BE2C (cell line): ENCODE measurements around the gene RPL27.
A peak's percentile ranks its signal among the peaks of the same experiment; 100 is the strongest.

Source experiments
- DNase-seq: peaks from one replicate; pipeline ENCODE4 v3.0.0-alpha.2; 2020
- H3K27me3 ChIP-seq: fragments of 250-450 bp; sonication (Bioruptor Pico); 2 replicates; pipeline ENCODE4 v1.5.1; 2020; ENCODE audit warnings: mild to moderate bottlenecking
- H3K36me3 ChIP-seq: fragments of 250-450 bp; sonication (Bioruptor Pico); 2 replicates; pipeline ENCODE4 v1.5.1; 2020; ENCODE audit warnings: mild to moderate bottlenecking
- H3K4me1 ChIP-seq: fragments of 250-450 bp; sonication (Bioruptor Pico); 2 replicates; pipeline ENCODE4 v1.5.1; 2020
- H3K4me3 ChIP-seq: 2 replicates; pipeline ENCODE4 v1.5.1; 2011; ENCODE audit warnings: low read depth, low read length
- H3K9me3 ChIP-seq: fragments of 250-450 bp; sonication (Bioruptor Pico); 2 replicates; pipeline ENCODE4 v1.5.1; 2020
- CTCF ChIP-seq: IDR thresholded peaks from 2 replicates; pipeline ENCODE4 v1.5.1; 2012; ENCODE audit warnings: mild to moderate bottlenecking, low read depth, low read length

RPL27 gene

DNA sequence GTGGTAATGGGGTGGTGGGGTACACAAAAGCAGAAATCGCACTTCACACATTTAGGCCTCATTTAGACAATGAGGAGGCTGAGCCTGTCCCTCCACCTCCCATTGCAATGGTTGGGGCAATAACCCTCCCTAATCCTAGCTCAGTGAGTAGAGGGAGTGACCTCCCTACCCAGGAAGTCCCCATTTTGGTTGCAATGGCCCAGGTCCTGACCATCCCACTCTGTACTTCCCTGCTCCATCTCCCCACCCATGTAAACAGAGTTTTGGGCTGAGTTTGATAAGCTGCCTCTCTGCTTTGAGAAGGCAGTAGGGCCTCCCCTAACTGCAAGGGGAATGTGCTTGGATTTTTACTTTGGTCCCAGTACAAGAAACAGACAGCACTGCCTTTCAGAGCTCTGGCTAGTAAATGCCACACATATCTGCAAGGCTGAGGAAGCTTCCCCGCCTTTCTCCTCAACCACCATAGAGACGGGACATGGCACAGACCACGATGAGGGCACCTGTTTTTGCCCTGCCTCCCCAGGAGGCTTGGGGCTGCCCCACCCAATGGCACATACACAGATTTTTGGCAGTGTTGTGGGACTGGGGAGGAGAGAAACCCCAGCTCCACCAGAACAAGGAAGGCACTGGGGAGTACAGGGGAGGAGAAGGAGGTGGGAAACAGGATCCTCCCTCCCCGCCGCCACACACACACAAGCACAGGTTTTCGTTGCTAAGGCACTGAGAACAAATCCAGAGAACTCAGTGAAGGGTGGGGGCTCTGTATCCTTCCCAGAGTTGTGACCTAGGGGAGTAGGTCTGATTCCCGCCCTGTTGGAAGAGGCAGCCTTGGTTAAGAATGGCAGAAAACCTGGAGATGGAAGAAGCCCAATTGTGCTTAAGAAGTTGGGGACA, 16.7 kb downstream of the RPL27 start:
- peaks cover 13% of the 10 kb centered on the region for H3K4me1 ChIP-seq
- DNase-seq: no peak
- peaks cover 6% of the 10 kb centered on the region; the same call in 1 of the 2 replicates for H3K36me3 ChIP-seq
- H3K27me3 ChIP-seq: no peaks in the 10 kb centered on the region
- no peak for TF ChIP-seq CTCF
- no peaks in the 10 kb centered on the region for H3K9me3 ChIP-seq
- H3K4me3 ChIP-seq: no peak overlapping the region

DNA sequence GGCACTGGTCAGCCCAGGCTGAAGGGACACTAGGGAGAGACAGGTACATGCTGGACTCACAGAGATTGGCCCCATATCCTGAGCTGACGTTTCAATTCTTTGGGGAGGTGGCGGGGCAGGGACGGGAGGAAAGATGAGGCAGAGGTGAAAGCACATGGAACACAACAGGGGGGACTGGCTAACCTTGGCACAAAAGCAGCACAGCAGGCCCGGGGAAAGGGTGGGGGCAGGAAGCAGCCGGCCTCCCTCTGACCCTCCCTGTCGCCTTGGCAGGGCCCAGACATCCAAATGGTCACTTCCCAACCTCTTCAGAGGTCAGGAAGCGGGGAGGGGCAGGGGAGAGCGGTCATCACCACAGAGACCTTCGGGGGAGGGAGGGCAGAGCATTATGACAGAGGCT, 17.4 kb downstream of the RPL27 start:
- no peak for TF ChIP-seq CTCF
- H3K4me1 ChIP-seq: peaks cover 13% of the 10 kb centered on the region
- H3K27me3 ChIP-seq: no peaks in the 10 kb centered on the region
- H3K4me3 ChIP-seq: no peak overlapping the region
- no peak for DNase-seq
- no peaks in the 10 kb centered on the region for H3K9me3 ChIP-seq
- peaks cover 6% of the 10 kb centered on the region; the same call in 1 of the 2 replicates for H3K36me3 ChIP-seq

DNA sequence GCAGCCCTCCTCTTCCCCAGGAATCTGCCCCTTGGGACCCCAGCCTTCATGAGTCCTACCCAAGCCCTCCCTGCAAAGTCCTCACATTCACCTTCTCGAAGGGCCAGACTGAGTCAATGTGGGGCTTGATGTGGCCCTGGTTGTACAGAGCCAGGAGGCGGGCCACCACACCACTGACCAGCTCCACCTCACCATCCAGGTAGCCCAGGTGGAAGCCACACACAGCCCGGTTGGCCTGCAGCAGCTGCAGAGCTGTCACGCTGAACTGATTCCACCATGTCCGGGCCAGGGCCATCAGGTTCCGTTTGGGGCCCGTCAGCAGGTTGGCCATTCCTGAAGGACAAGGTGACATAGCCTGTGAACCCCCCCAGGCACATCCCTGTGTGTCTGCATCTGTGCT, 18.0 kb downstream of the RPL27 start:
- peaks cover 6% of the 10 kb centered on the region; the same call in 1 of the 2 replicates for H3K36me3 ChIP-seq

GRCh38 chr17:43018008-43018853, 20.0 kb downstream of the RPL27 start:
- peak; percentile 89 for DNase-seq
- Histone ChIP-seq H3K4me3 (peak overlapping the region; percentile 19; the same call in 1 of the 2 replicates), H3K9me3 (no peaks in the 10 kb centered on the region), H3K27me3 (no peaks in the 10 kb centered on the region), H3K36me3 (peaks cover 6% of the 10 kb centered on the region; the same call in 1 of the 2 replicates), H3K4me1 (peaks cover 16% of the 10 kb centered on the region)
- no peak for TF ChIP-seq CTCF

More for the DNA sequence above, 18.0 kb downstream of the RPL27 start:
- no peaks in the 10 kb centered on the region for H3K27me3 ChIP-seq
- H3K9me3 ChIP-seq: no peaks in the 10 kb centered on the region
- no peak overlapping the region for H3K4me3 ChIP-seq
- H3K4me1 ChIP-seq: peaks cover 16% of the 10 kb centered on the region
- no peak for TF ChIP-seq CTCF
- DNase-seq: no peak

- H3K9me3 ChIP-seq: no peaks in the 10 kb centered on the region
- H3K4me1 ChIP-seq: peaks cover 16% of the 10 kb centered on the region
- no peaks in the 10 kb centered on the region for H3K27me3 ChIP-seq
- no peak overlapping the region; the same call in 1 of the 2 replicates for H3K4me3 ChIP-seq
- TF ChIP-seq CTCF: no peak
- DNase-seq: no peak
- peaks cover 6% of the 10 kb centered on the region; the same call in 1 of the 2 replicates for H3K36me3 ChIP-seq
Observed at GRCh38 chr17:43018932-43019331, 20.7 kb downstream of the RPL27 start.
